HS-27A (cell line): ENCODE measurements around the gene CYP4F8.
"Not testable (repeated sequence)": the region's sequence is repeated elsewhere in the genome, so short reads cannot be mapped to it uniquely, and the experiment has no call there.

Experiments
- DNase-seq: peaks from one replicate; pipeline ENCODE4 v3.0.0-alpha.2; 2012; ENCODE audit warnings: low read depth, missing footprints

The CYP4F8 gene

DNA sequence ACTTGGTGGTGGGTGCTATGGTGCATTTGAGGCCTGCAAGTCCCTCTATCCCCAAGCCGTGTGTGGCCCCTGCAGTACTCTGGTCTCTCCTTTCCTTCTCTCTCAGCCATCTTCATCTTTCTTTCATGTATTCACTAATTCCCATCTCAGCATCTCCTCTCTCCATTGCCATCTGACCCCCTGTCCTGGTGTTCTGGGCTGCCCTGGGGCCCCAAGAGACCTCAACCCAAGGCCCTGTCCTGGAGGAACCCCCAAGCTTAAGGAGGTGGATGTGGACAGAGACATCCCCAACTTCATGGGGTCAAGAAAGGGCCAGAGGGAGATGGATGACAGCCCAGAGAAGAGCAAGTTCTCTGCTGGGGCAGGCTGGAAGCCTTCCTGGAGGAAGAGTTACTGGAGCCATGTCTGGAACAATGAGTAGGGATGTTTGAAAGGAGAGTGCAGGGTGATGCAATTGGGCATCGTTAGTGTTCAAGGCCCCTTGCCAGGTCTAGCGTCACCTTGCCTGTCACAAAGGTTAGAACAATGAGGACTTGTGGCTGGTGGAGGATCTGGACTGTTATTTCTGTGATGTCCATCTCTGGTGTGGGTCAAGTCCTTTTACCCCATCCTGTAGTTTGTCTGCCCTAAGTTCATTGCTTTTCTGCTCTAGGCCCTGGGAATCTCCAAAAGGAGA, 29.2 kb downstream of the CYP4F8 start:
- DNase-seq = no peak

DNA sequence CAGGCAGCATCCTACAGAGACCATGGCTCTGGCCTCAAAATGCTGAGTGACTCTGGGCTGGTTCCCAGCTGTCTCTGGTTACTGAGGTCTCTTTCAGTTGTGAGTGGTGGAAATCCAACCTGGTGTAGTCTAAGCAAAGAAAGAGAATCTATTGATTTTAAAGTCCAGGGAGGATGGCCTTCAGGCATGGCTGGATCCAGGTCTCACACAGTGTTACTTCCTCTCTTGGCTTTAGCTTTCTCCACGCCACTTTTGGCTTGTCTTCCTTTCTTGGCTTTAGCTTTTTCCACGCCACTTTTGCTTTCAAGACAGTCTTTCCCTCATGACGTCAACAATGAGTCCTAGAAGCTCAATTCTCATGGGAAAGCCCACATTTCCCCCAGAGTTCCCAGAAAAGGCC, 29.8 kb downstream of the CYP4F8 start:
- DNase-seq = no peak

DNA sequence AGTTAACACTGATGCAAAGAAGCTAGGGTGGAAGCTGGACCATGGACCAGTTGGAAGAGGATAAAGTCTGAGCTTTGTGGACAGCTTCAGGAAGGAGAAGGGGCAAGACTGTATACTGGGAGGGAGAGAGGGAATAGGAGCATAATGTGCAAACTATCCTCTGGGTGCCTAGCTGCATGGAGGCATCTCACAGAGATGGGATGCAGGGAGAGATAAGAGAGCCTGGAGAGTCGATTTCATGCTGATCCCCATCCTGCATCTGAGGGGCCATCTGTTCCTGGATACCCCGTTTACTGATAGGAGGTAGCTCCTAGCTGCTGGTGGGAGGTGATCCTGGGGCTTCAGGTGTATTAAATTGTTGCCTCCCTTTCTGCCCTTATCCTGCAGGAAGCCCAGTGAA, 34.5 kb downstream of the CYP4F8 start:
- DNase-seq = no peak

DNA sequence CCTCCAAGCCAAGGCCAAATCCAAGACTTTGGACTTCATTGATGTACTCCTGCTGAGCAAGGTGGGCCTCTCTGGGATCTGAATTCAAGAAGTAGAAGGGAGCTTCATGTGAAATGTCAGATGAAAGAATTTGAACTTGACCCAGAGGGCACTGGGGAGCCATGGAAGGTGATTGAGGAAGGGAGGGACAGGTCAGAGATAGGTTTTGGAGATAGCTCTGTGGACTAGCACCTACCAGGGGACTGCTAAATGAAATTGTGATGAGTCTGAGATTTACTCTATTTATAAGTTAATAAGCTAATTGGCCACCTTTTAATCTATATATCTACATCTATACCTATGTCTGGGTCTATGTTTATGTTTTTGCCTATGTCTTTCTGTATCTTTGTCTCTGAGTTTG, 35.1 kb downstream of the CYP4F8 start:
- DNase-seq = not testable (repeated sequence)

DNA sequence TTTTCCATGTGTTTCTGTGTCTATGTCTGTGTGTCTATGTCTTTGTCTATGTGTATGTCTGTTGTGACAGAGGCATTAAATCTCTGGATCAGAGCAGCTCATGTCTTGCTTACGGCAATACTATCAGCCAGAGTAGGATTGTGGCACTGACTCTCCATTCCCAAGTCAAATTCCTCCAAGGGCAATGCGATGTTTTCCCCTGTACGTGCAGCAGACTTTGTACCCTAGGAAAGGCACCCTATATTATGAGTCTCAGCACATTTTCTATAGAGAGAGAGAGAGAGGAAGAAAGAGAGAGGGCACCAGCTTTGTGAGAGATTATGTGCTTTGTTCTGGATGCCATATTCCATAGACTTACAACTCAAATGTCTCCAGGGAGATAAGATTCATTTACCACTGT, 36.8 kb downstream of the CYP4F8 start:
- DNase-seq = no peak

DNA sequence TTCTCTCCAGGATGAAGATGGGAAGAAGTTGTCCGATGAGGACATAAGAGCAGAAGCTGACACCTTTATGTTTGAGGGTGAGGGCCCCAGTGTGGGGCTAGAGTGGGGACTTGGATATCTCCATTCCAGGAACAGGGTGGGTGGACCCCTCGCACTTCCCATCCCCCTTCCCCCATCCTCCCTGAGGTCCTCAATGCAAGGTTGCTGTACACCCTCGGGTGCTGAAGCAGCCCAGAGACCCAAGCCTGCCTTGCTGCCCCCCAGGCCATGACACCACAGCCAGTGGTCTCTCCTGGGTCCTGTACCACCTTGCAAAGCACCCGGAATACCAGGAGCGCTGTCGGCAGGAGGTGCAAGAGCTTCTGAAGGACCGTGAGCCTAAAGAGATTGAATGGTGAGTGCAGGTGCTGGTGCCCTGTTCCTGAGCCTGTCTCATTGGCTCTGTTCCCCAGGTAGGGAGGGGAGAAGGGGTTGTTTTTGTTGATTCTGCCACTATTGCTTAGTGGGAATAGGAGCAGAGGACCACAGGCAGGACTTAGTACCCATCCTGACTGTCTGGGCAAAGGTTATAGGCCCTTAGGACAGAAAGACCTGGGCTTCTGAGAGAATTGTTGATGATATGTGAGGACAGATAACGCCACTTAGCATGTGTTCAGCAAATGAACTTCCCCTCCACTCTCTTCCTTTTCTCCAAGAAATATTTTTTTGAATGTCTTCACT, 37.7 kb downstream of the CYP4F8 start:
- no peak for DNase-seq

DNA sequence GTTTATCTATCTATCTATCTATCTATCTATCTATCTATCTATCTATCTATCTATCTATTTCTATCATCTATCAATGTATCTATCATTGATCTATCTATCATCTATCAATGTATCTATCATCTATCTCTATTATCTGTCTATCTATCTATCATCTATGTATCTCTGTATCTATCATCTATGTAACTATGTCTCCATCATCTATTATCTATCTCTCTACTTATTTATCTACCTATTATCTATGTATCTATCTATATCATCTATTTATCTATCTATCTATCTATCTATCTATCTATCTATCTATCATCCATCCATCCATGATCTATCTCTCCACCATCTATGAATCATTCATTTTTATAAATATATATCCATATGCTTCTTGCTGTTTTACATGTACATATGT, 41.4 kb downstream of the CYP4F8 start:
- no peak for DNase-seq

DNA sequence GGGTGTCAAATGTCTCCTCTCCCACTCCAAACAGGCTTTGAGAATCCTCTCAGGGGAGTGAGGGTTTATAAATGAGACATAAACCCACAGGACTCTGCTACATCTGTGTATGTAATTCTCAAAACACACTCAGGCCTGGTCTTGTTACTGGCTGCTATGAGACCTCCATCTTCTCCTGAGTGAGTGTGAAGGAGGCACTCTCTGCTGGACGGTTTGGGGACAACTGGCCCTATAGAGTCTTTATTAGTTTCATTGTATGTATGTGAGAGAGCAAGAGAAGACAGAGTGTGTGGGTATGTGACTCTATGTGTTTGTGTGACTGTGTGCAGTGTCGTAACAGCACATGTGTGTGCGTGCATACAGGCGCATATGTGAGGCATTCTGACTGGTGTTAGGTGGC, 48.2 kb downstream of the CYP4F8 start:
- no peak for DNase-seq

DNA sequence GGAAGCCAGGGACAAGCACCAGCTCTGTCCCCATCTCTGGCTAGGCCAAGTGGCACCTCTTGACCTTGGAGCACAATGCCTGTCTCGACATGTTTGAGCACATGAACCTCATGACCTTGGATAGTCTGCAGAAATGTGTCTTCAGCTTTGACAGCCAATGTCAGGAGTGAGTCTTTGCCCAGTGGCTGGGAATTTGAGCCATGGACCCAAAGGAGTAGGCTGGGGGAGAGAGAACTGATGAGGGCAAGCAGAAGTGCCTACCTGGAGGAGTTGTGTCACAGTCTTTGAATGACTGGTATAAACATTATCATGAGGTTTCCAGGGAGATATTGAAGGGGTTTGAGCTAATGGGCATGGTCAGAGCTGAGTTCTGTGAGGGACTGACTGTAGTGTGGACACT, 51.2 kb downstream of the CYP4F8 start:
- no peak for DNase-seq

DNA sequence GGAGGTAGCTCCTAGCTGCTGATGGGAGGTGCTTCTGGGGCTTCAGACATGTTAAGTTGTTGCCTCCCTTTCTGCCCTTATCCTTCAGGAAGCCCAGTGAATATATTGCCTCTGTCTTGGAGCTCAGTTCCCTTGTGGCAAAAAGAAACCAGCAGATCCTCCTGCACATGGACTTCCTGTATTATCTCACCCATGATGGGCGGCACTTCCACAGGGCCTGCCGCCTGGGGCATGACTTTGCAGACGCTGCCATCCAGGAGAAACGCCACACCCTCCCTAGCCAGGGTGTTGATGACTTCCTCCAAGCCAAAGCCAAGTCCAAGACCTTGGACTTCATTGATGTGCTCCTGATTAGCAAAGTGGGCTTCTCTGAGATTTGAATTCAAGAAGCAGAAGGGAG, 51.9 kb downstream of the CYP4F8 start:
- DNase-seq = no peak

DNA sequence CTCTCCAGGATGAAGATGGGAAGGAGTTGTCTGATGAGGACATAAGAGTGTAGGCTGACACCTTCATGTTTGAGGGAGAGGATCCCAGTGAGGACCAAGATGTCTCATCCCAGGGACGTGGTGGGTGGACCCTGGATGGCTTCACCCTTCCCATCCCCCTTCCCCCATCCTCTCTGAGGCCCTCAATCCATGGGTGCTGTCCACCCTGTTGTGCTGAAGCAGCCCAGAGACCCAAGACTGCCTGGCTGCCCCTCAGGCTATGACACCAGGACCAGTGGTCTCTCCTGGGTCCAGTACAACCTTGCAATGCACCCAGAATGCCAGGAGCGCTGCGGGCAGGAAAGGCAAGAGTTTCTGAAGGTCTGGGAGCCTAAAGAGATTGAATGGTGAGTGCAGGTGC, 54.4 kb downstream of the CYP4F8 start:
- DNase-seq = no peak

DNA sequence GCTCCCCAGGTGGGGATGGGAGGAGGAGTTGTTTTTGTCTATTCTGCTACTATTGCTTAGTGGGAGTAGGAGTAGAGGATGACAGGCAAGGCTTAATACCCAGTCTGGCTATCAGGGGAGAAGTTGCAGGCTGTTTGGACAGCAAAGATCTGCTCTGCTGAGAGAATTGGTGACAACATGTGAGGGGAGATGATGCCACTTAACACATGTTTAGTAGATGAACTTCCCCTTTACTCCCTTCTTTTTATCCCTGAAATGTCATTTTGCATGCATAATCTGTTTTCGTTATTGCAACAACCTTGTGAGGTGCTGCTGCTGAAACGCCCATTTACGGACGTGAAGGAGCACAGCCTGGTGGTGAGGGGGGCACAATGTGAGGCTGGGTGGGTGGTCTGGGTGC, 54.9 kb downstream of the CYP4F8 start:
- DNase-seq = no peak

DNA sequence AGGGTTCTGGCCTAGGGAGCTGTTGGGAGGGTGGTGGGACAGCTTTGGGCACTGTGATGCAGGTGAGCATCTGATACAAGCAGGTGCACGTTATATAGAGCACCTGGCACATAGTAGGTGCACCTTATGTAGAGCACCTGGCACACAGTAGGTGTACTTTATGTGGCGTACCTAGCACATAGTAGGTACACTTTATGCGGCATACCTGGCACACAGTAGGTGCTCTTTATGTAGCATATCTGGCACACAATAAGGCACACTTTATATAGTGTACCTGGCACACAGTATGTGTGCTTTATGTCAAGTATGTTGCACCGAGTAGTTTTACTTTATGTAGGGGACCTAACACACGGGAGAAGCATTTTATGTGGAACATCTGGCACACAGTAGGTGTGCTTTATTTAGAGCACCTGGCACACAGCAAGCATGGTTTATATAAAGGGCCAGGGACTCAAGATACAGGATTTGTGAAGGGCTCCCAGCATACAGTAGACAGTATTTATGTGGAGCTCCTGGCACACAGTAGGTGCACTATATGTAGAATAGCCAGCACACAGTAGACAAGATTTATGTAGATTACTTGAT, 56.3 kb downstream of the CYP4F8 start:
- DNase-seq = no peak

DNA sequence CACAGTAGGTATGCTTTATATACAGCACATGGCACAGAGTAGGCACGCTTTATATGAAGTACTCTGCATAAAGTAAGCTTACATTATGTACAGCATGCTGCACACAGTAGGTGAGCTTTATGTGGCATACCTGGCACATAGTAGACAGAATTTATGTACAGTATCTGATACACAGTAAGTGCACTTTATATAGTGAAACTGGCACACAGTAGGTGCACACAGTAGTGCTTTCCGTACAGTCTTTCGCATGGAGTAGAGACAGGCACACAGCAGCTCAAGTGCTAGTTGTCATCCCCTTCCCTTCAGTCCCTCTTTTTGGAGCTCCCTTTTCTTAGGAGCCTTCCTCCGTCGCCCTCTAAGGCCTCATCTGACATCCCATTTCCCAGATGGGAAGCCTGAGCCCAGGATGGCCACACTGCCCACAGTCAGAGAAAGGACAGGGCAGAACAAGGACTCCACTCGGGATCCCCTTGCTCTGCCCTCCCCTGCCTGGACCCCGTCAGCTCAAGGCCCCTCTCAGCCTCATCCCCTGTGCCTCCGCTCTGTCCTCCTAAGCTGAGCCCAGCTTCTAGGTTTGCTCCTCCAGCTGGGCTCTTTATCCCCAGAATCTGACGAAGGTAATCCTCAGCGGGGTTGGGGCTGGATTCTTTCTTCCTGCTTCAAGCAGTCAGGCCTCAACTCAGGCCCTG, 57.0 kb downstream of the CYP4F8 start:
- no peak for DNase-seq

DNA sequence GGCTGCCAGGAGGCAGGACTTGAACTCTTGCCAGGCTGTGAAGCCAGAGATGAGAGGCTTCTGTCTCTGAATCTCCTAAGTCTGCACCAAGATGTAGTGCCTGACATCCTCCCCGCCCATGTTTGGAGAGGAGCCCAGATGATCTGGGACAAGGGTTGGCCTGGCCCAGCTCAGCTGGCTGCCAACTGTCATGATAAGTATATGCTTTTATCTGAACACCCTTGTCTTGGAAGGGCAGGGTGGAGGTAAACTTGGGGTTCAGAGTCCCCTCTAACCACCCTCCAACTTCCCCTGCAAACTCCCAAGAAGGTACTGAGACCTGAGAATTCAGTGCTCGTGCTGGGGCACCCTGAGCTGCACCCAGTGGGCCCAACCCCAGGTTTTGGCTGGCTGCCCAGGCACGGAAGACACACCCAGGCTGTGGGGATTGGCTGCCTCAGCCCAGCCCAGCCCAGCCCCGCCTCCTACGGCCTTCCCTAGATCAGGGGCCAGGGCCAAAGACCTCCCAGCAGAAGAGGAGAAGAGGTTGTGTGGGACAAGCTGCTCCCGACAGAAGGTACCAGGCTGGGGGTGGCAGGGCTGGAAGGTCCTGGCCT, 57.7 kb downstream of the CYP4F8 start, which contains the start of gene CYP4F12:
Gene CYP4F12, plus strand, starts transcription at position 508 of the 596 bp plus-strand sequence. CDS start 443 bp downstream, outside the sequence.
- DNase-seq = no peak

DNA sequence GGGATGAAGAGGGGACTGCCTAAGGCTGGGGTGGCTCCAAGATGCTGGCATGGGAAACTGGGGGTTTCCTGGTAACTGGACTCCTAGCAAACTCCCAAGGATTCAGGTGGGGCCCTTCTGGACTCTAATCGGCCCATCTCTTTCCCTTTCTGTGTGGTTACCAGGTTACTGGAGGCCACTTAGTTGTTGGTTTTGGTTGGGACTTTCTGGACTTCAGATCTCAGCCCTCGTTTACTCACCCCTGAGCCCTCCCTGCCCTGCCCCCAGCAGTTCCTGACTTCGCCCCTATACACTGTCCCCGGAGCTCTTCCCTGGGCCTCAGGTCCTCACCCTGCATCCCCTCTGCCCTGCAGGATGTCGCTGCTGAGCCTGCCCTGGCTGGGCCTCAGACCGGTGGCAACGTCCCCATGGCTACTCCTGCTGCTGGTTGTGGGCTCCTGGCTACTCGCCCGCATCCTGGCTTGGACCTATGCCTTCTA, 58.2 kb downstream of the CYP4F8 start:
- DNase-seq = no peak

DNA sequence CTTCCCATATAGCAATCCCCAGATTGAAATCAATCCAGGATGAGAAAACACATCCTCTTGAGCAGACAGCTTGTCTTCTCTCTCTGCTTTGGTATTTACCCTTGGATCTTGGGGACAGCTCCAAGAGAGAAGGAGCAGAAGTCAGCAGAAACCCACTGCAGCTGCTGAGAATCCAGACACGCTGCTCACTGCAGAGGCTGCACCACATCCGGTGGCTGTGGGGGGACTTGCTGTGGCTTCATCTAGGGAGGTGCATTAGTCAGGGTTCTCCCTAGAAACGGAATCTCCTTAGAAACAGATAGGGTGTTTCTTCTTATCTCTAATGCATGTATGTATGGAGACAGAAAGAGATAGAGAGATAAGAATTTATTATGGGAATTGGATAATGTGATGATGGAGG, 60.5 kb downstream of the CYP4F8 start:
- no peak for DNase-seq

DNA sequence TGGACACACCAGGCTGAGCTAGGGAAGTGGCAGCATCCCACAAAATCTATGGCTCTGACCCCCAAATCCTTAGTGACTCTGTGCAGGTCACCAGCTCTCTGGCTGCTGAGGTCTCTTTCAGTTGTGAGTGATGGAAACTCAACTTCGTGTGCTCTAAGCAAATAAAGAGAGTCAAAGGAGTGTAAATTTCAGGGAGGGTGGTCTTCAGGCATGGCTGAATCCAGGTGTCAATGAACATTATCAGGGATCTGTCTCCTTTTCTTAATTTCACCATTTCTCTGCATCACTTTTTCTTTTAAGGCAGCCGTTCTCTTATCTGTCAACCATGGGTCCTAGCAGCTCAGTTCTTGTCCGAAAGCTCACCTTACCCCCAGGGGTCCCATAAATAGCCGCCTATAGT, 64.1 kb downstream of the CYP4F8 start:
- no peak for DNase-seq

DNA sequence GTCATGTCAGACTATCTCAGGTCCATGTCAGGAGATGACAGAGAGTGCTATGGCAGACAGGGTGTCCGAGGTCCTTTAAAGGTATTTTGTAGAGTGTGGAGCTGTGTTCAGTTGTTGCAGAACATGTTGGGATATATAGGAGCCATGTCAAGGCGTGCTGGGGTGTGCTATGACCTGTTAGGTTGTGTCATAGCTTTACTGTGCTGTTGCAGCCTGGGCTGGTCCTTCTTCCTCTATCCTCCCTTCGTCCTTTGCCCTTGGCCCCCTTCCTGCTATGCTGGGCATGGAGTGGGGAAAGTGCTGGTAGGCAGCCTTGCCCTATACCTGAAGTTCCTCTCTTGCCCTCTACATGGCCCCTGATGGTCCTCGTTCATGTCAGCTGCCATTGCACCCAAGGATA, 64.8 kb downstream of the CYP4F8 start:
- not testable (repeated sequence) for DNase-seq
